T-helper 2 cell (primary cell): ENCODE results near the gene TTLL6.
A peak's percentile ranks its signal among the peaks of the same experiment; 100 is the strongest.

ENCODE experiments used
- DNase-seq, 5 experiments: peaks; one replicate each; pipeline versions ENCODE4 v3.0.0 to v3.0.0-alpha.2; 2012 to 2022

The TTLL6 gene

DNA sequence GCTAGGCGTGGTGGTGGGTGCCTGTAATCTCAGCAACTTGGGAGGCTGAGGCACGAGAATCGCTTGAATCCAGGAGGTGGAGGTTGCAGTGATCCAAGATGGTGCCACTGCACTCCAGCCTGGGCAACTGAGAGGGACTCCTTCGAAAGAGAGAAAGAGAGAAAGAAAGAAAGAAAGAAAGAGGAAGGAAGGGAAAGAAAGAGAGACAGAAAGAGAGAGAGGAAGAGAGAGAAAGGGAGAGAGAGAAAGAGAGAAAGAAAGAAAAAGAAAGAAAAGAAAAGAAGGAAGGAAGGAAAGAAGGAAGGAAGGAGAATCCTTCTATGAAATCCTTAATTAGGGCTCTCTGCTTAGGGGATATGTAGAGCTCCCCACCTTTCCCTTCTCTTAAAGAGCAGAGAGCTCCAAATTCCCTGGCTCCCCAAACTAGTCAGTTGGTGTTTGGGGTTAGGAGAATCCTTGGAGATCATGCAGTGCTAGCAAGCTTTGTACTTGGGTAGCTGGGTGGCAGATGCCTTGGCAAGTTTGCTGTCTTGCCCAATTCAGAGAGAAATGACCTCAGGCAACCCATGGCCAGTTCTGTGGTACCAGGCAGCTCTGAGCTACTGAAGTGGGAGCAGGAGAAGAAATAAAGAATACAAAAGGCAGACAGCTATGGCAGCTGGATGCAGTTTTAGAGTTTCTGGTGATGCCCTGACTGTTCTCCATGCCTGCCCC lies 79.5 kb downstream of the TTLL6 start:
- no peak for DNase-seq

DNA sequence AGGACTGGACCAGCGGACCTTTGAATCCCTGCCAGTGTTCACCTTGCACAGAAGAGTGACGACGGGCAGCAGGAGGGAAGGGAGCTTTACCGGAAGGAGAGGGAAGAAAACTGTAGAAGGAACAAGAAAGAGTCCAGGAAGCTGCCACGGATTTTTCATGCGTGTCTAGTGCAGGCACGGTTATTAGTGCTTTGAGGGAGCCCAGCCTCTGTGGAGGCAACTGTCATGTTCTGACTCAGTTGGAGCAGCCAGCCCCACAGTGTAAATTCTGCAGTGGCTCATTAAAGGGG lies 82.0 kb downstream of the TTLL6 start:
- DNase-seq: no peak

DNA sequence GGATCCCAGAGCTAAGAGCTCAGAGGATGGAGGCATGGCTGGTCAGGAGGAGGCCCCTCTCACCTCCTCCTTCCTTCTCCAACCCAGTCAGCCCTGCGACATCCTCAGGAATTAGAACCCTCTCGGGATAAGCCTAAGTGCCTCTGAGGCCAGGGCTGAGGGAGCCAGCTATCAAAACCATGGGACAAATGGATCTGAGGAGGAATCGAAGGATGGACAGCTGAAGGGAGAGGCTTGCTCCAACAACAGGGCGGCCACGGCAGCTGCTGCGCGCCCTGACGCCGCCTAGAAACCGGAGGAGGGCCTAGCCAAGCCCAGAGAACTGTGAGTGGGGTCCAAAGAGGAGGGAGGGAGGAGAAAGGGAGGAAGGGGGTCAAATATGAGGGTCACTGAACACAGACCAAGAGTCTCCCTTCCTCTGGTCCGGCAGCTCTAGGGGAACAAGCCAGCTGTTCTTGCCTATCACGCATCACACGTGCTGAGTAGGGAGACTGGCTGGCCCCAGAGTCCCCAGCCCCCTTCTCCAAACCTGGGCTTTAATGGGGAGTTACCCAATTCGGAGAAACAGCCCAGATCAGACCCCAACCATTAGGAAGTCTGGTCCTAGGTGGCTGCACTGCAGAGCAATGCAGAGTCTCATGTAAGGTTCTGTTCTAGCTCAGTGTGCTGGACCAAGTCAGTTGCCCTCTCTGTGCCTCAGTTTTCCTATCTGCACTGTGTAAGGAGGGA lies 82.5 kb downstream of the TTLL6 start:
- DNase-seq: no peak

DNA sequence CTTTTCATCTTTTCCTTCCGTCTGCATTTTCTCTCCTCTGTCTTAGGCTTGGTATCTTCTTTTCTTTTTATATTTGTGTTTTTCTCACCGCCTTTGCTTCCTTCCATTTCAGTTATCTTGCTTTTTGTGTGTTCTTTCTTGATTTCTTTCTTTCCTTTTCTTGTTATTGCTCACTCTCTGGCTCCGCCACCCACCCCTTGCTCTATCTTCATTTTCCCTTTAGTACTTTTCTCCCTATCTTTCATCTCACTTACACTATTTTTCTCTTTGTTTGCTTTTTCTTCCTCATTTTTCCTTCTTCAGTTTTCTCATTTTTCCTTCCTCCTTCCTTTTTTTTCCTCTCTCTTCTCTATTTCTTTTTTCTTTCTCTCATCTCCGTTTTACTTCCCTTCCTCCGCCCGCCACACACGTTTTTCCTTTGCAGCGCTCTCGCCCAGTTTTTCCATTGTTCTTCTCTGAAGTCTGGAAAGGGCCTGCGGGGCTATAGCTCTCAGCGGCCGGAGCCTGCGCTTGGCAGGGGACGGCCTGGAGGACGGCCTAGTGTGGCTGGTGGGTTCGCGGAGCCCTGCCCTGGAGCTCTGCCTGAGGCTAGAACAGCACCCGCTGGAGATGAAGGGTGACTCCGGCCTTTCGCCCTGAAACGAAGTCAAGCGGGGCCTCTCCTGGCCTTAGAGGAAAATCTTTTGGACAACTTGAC lies 83.2 kb downstream of the TTLL6 start:
- DNase-seq: no peak

DNA sequence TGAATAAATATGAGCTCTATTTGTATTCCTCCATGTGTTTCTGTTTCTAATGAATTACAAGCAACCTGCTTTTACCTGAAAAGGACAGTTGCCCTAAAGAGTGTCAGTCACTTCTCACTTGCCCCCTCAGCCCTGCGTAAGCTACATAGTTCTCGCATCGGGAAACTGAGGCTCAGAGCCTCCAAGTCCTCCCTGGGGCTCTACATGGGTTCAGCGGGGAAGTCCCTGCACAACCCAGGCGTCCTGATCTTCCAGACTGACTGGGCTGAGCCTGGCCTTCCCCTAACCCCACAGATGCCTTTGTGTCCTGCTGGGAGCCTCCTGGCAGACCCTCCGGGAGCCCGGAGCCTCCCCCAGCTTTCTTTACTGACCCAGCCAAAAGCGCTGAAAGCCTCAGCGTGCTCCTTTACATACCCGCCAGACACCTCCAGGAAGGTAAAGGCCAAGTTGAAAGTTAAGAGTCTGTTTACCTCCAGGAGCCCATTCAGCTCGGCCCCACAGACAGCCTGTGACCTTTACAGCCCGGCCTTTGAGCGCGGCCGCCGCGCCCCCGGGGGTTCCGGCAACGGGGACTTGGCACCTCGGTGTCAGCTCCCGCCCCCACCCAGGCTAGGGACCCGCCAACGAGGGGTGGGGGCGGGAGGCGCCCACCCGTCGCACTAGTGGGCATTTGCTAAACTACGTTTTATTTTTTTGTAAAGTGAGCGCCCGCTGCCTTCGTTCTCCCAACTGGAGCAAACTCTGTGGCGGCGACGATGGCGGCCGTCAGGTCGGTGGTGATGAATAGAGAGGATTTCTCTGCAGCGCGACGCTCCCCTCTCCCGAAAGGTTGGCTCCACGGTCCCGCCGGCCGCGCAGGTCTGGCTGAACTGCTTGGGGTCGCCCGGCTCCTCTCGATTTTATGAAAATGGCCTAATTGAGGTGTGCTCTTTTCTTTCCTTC lies 84.1 kb downstream of the TTLL6 start:
- no peak for DNase-seq

DNA sequence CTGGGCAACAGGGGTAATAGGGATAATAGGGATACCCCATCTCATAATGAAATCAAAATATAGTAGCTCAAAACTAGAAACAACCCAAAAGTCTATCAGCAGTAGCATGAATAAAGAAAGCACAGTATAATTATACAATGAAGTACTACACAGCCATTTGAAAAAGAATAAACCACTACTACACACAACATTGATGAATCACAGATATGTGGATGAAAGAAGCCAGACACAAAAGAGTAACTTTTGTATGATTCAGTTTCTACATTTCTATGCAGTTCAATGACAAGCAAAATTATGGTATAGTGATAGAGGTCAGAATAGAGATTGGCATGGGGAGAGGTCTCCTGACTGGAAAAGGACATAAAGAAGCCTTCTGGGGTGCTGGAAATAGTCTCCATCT lies 85.7 kb downstream of the TTLL6 start:
- no peak for DNase-seq

DNA sequence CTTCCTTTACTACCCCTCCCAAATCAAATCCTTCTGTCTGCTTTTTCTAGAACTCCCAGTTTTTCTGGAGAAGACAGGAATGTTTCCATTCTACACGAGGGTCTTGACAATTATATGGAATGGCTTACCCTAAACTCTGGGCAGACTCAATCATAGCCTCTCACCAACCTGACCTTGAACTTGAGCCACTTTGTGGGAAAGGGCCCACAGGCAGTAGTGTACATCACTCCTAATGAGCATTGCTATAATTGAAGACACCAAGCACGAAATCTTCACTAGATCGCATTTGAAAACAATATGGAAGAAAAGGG lies 86.8 kb downstream of the TTLL6 start:
- DNase-seq: no peak

DNA sequence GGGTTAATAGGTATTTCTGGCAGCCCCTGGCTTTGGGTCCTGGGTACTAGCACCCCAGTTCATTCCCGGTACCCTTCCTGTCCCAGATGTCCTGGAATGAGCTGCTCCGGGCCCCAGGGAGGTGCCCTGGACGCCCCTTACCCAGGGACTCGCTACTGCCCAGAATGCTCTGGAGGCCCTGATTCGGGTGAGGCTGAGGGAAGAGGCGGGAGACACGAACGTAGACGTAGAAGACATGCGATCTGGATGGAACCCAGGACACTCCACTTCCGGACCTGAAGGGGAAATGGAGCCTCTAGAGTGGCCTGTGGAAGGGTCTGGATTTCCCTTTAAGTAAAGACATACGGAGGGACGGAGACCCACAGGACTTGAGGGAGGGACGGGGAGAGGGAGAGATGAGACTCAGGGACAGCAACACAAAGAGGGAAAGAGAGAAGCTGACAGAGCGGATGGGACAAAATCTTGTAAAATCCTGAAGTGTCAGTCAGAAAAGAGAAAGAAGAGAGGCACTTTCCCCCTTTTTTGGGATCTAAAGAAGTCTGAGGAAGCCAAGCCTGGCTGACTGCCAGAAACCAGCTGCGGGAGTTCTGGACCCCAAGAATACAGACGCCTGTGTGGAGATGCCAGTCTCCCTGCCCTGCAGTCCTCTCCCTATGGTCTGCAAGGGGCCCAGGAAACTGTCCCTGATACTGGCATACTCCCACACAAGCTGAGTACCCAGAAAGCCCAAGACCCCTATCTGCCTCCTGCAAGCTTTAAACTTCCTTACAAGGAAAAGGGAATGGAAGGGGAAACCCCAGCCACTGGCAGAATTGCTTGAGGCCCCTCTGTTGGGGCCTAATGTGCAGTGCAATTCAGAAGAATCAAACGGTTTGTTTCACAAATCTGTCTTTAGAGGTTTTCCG lies 87.4 kb downstream of the TTLL6 start:
- no peak for DNase-seq

DNA sequence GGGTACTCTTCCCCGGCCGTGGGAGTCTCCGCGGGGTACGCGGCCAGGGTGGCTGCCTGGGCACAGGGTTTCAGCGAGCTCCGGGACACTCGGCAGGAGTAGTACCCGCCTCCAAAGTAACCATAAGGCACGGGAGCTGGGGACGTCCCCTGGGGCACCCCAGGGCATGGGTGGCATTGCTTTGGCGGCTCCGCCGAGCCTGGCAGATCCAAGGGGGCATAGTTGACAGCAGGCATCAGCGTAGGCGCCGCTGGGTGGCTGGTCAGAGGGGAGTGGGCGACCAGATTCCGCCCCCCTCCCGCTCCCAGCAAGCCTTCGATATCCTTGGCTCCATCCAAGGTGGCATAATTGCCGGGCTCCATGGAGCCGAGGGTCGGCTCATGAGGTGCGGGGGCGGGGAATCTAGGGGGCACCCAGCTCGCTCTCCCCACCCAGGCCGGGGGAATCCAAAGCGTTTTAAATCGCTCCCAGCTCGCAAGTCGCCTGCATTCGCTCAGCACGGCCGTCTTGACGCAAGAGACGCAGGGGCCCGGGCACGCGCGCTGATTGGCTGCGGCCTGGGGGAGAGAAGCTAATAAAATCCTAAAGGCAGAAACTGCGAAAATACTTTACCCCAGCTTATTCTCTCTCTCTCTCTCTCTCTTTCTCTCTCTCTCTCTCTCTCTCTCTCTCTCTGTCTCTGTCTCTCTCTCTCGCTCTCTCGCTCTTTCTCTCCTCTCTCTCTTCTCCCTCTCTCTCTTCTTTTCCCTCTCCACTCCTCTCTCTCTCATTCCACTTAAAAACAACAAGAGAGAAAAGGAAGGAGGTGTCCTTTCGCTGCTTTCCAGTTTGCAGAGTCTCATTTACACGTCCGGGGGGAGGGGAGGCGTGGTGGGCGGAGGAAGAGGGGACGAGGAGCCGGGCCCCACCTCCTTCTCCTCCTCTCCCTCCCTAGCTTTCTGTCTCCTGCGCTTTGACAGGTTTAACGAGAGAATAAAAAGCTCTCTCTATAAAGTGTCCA lies 88.5 kb downstream of the TTLL6 start, which contains the start of gene HOXB13:
TSS of gene HOXB13 (minus strand) at position 519 of the 1,000 bp plus-strand sequence. CDS start at position 362, 157 bp downstream.
- peak in 3 of 5 experiments; percentile 22 to 54 (median 37) for DNase-seq

DNA sequence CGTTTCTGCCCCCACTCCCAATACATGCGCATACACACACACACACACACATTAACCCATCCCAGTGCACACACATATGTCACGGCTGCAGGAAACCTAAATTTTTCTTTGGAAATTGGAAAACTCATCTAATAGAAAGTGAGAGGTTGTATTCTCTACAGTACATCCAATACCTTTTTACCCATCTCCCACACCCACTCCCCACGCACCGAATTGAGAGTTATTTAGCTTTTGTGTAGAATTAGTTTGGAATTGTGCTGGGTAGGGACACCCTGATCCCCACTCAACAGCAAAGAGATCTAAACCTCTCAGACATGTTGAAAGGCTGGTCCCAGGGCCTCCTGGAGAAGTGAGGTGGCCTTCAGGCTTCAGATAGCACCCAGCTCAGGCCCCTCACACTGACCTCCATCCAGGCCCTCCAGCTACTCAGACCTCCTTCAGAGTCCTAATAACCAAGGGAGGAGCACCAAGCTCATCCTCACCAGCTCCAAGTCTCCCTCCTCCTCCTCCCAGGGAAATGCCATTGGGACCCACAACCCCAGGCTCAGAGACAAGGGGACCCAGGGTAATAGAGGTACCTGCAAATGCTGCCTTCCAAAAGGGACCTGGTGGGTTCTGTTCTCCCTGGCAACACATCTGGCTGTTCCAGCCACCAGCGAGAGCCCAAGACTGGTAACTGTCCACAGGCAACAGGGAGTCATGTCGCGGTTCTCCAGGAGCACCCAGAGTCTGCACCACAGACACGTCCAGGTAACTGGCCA lies 89.4 kb downstream of the TTLL6 start:
- no peak for DNase-seq

DNA sequence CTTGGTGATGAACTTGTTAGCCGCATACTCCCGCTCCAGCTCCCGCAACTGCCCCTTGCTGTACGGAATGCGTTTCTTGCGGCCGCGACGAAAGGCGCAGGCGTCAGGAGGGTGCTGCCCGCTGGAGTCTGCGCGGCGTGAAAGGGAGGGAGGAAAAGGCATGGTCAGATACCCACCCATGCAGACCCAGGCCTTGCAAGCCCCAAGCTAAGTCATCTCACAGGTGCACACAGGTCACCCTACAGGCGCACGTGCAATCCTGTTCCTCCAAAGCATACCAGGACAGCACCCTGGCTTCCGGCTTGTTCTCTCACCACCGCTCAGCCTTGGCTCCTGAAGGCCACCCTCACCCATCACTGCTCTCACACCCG lies 90.1 kb downstream of the TTLL6 start:
- no peak for DNase-seq

DNA sequence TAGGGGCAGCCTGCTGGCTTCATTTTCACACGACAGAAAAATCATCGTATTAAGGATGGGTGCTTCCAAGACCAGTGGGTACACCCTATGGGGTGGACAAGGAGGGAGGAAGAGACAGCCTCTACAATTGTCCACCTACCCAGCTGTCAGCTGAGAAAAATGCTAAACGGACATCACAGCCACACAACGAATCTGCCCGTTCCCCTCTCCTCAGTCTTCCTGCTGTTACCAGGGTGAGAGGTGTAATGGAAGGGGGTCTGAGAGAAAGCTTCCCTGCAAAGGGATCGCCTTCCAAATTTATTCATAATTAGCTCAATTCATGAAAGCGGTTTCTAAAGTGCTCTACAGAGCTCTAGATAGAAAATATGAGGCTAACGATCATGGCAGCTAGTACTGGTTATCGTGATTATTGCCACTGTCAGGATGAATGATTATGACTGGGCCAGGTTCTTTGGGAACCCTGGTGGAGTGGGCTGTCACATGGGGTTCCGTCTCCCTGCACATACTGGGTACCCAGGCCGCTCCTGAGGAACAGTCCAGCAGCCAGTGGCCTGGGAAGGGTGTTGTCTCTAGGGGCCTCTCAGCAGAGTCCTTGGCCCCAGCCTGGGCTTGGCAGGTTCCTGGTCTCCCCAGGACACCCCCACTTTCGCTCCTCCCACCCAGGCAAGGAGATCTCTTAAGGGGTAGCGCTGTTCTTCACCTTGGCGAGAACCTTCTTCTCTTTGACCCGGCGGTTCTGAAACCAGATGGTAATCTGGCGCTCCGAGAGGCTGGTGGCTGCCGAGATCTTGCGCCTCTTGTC lies 90.7 kb downstream of the TTLL6 start:
- DNase-seq: no peak

DNA sequence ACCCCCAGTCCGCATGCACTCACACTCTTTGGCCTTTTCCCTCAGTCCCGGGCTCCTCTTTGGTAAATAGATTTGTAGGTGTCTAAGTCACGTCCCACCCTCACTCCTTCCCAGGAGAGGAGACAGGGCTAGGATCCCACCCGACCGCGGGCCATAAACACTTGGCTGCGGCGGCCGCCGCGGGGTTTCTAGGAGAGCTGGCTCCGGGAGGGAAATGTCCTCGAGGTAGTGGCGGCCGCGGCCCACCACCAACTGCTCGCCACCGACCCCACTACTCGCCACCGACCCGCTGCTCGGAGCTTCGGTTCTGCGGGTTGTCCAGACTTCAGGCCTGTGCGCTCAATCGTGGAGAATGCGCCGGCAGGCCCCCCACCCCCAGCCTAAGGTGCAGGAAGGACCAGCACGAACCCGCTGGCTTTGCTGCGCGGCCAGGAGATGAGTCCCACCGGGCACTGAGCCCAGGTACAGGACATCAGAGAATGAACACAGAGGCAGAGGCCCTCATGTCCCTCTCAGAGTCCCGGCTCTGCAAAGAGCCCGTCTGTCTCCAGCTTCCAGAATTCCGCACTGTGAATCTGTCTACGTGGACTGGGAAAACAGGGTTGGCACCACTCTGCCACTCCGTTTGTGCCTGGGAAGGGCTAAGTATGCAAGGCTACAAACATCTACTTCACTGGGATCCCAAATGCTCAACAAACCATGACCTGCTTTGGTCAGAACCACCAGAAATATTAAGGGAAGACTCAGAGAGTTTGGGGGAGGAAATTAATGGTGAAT lies 91.6 kb downstream of the TTLL6 start:
- DNase-seq: no peak

DNA sequence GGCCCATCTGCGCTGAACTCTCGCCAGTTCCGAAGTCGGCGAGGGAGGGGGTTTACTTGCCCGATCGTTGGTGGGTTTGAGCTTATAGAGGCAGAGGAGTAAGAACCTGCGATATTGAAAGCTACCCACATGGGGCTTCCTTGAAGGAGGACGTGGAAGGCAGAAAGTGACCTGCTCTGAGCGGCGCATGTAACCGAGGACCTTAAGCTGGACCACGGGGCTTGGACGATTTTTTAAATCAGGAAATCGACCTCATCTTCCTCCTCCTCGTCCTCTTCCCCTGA lies 92.1 kb downstream of the TTLL6 start:
- DNase-seq: no peak

DNA sequence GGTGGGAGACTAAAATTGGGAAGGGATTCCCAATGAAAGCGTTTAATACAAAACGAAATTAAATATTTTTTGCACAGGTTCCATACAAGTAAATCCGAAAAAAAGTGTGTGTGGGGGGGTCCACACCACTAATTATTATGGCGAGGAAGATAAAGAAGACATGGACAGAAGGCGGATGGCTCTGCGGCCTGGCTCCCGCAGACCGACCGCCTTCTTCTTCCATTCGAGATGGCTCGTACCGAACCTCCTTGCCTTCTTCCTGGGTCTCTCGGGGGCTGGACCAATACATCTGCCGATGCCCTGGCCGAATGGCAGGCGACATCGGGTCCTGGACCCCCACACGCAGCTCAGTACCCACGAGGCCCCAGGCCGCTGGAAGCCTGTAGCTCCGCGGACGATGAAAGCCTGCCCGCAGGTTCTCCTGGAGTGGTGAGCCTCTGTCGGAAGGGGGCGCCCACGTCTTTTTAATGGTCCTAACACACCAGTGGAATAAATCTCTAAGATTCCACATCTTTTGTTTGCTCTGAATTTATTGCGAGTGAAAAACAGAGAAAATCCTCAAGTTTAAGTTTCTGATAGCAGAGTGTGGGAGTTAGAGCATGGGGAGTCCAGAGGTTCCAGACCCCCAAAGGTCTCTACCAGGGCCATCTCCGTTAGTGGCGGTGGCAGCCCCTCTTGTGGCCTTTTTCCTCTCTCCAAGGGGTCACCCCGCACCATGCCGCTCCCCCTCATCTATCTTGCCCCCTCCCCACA lies 92.6 kb downstream of the TTLL6 start:
- peak; percentile 48 to 72 (median 56) for DNase-seq

DNA sequence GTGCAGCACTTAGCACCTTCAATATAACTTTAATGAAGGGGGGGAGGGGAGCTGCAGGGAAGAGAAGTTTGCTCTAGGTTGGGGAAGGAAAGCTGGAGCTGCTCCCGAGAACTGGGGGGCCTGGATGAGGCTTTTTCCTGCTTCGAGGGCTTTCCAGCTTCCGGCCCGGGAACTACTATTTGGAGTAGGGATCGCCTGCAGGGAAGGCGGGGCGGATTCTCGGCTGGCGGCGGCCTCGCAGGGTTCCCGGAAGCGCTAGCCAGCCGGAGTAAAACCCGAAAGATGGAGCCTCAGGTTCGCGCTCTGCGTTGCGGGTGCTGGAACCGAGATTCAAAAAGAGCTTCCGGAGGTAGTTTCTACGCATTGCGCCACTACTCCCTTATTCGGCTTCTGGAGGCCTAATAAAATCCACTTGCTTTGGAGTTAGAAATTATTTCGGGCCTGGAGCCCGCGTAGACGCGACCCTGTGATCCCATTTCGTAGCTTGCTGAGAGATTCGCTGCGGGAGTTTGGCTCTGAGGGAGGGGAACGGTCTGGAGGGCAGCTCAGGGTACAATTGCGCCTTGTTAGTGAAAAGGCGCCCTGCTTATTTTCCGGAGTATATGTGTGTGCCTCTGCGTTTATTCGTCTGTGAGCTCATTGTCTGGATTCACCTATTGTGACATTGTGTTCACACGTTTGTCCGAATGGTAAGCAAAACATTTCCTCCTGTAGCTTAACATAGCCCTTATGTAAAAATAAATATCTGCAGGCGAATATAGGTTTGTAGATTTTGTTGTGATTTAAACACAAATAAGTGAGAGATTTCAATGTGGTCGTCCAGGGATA lies 93.4 kb downstream of the TTLL6 start:
- DNase-seq: peak in 1 of 5 experiments; percentile 40
